Amniotic epithelial cell (primary cell): ENCODE data around the gene TXLNB.
A peak's percentile ranks its signal among the peaks of the same experiment; 100 is the strongest.

Experiments used
- DNase-seq: peaks from one replicate; pipeline ENCODE4 v3.0.0-alpha.2; 2010; ENCODE audit warnings: low read depth

TXLNB gene

DNA sequence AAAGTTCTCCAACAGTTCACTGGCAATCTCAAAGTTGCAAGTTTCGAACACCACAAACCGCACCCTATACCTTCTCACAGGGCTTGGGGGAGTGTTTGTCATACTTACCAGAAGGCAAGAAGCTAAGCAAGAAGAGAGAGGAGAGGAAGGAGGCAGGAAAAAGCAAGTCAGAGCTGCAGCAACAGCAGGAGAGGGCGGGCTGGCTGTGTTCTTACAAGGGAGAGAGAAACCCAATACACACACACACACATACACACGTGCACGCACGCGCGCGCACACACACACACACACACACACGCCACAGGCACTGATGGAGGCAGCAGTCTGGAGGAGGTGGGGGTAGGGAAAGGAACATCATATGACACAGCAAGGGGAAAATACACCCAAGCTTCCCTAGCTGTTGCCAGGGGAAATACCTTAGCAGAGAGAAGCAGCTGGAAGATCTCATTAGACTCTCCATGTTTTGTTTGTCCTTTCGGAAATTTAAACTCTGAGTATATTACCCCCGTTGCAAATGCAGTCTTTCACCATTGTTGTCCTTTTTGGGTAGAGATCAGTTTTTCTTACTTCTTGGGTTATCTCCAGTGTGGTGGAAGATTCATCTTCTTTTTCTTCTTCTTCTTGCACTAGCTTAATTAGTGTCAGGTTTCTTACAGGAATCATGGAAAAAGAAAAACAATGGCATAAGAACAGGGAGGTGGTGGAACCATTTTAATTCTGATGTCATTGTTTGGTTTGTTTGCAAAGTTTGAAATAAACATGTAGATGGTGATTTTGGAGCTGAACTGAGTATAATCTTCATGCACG, at the start of gene TXLNB:
TXLNB (minus strand) TSS at position 186 of the 807 bp plus-strand sequence. CDS start 3,099 bp downstream, outside the sequence.
- peak; percentile 54 for DNase-seq

DNA sequence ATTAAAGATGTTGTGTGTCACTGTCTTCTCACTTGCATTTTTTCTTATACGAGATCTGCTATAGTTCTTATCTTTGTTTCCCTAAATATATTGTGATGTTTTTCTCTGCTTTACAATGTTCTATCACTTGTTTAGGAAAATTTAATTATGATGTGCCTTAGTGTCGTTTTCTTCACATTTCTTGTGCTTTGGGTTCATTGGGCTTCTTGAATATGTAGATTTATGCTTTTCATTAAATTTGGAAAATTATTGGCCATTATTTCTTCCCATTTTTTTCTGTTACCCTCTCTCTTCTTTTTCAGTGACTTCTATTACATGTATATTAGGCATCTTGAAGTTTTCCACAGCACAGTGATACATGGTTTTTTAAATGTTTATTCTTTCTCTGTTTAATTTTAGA, 49.3 kb upstream of the TXLNB start:
- DNase-seq: no peak

DNA sequence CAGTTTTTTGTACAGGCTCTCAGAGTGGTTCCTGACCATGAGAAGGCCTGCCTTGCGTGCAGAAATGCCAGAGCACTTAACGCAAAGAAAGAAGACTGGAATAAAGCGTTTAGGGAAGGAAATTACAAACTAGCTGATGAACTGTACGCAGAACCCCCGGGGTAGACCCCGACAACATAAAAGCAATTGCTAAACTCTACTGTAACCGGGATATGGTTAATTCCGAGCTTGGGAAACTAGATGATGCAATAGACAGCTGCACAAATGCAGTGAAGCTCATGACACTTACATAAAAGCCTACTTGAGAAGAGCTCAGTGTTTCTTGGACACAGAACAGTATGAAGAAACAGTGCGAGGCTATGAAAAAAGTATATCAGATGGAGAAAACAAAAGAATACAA, 47.0 kb upstream of the TXLNB start:
- DNase-seq: peak; percentile 72

DNA sequence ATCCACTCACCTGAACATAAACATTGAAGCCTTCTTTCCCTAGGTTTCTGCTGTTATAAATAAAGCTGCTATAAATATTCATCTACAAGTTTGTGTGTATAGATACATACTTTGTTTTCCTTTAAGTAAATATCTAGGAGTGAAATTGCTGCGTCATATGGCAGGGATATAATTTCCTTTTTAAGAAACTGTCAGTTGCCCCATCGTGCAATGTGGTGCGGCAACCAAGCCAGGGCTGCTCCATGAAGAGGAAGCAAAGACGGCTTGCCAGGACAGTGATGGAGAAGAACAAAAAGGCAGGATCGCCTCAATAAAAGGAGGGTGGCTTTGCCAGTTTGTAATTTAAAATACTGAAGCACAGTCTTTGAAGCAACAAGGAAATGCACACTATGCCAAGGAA, 46.0 kb upstream of the TXLNB start:
- DNase-seq: no peak

DNA sequence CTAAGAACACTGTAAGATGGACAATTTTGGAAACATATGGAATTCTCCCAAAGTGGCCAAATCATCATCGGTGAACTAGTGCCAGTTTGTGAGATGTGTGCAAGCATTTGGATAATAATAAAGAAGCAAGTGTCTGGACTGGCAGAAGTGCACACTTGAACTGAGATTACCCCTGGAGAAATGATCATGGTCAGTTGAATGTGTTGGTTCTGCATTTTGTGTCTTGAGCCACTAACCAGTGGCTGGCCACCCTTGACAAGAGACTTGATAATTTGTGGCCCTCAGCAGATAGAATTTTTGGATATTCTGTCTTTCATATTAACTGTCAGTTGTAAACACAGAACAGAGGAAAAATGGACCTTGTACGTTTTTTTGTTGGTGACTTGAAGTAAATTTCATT, 45.2 kb upstream of the TXLNB start:
- DNase-seq: no peak

DNA sequence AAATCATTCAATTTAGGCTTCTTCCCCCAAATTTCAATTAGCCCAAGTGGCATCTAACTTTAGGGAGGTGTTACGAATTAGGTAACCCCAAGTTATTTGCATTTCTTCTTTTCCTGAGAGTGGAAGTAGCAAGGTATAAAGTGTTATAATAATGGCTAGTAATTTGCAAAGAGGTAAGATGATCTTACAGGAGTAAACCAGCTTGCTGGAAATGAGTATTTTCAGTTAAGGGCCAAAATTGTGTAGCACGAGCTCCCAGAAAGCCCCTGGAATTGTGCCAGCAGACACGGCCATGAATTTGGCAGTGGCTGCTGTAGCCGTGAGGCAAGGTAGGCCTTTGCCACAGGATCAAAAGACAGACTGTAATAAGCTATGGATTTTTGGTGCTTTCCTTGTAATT, 44.7 kb upstream of the TXLNB start:
- DNase-seq: no peak

DNA sequence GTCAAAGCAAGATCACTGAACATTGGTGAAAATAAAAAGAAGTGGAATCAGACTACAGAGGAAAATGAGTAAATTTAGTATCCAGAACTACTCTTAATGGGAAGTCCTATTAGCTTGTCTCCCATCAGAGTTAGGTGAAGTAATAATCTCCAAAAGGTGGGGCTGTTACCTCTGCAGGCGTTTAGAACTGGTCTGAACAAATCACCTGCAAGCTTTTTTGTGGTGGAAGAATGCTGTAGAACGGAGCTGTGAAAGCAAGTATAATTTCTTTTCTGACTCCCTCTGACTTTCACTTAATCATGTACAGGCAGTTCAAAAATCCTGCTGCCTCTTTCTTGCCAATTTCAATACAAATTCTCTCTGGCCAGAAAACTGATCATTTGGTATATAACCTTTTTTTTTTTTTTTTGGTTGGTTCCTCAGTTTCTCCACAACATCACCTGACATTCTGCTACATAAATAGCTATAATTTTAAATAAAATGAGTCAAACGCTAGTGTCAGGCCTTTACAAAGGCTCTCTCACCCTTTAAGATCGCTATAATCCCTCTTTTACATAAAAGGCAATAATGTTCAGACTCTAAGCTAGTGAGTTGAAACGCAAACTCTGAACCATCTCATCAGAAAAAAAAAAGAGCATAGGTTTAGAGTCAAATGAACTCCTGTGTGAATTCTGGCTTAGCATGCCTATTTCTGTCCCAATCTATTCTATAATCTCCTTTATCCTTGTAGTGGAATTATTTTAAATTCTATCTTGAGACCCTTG, 43.8 kb upstream of the TXLNB start:
- DNase-seq: no peak

DNA sequence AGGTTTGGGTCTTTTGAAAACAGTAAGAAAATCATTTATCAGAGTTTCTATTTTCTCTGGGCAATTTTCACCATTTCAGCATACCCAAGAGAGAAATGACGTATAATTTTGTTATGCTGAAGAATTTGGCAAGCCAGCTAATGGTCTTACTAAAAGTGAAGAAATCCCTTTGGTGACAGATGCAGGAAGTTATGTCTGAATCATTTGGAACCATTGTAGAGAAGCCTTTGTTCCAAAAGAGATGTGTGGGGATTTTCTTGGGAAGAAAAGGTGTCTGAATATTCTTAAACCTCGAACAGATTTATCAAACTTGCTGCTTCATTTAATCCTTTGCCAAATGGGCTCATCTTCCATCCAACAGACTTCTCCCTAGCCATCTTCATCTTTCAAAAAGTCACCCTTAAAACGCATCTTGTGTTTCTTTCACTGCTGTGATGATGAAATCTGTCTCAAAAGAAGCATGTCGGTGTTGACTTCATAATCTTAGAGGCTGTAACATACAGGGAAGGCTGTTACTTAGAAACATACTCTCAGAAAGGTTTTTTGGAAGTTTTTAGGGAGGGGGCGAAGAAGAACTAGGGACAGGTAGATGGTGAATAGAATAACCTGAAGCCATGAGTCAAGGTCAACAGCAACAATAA, 43.1 kb upstream of the TXLNB start:
- peak; percentile 93 for DNase-seq

DNA sequence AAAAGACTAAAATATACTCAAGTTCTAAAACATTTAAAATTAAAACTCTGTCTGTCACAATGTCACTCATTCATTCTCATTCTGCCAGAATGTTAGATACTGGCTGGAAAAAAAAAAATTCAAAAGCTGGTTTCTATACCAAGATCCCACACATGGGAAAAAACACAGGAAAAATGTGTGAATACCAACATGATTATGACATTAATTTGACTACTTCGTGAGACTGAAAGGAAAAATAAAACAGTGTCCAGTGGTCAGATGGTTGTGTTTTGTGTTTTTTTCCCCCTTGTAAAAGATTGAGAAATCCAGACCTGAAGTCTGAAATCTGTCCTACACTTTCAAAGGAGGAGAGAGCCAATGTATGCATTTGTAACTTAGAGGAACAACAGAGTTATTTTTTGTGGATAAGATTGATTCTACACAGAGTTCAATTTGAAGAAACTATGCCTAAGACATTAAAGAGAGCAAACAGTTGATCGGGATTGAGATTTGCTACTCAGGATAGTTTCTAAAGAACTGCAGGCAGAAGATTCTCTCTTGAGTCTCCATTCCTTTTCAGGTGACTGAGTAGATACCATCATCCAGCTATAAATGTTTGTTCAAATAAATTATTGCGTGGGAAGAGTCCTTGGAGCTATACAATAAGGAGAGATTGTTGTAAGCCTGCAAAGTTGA, 39.2 kb upstream of the TXLNB start:
- DNase-seq: peak; percentile 20

DNA sequence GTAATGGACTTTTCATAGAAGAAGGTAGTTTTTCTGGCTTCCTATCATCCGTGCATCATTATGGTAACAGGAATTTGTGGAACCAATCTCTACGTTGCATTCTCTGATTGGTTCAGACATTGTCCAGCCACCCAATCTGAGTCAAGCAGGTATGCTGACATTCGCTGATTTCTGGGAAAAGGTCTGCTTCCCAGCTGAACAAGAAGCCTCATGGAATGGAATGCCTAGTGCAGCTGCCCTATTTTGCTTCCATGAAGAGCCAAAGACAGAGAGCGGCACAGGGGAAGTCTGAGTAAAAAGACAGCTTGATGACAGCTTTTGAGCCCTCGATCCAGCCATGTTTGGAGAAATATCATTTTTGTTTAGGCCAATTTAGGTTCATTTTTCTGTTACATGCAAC, 38.5 kb upstream of the TXLNB start:
- DNase-seq: no peak

DNA sequence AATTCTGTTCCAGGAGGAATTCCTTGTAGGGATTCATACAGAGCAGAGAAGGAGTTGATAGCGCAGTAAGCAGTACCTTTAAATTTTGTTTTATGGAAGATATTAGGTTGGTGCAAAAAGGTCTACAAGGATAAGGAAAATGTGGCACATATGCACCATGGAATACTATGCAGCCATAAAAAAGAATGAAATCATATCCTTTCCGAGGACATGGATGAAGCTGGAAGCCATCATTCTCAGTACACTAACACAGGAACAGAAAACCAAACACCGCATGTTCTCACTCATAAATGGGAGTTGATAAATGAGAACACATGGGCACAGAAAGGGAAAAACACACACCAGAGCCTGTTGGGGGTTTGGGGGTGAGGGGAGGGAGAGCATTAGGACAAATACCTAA, 37.4 kb upstream of the TXLNB start:
- DNase-seq: no peak

DNA sequence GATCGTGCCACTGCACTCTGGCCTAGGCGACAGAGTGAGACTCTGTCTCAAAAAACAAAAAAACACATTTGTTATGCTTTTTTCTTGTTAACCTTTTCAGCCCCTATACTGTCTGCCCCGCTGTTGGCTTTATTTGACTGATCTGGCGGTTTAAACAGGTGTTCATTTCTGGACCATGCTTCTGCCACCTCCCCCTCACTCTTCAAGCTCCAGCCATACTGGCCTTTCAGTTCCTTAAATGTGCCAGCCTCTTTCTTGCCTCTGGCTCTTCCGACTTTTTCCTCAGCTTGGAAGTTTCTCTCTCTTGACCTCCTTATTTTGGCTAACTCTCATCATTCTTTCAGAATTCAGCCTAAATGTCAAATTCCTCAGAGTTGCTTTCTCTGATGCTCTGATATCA, 35.2 kb upstream of the TXLNB start:
- no peak for DNase-seq

DNA sequence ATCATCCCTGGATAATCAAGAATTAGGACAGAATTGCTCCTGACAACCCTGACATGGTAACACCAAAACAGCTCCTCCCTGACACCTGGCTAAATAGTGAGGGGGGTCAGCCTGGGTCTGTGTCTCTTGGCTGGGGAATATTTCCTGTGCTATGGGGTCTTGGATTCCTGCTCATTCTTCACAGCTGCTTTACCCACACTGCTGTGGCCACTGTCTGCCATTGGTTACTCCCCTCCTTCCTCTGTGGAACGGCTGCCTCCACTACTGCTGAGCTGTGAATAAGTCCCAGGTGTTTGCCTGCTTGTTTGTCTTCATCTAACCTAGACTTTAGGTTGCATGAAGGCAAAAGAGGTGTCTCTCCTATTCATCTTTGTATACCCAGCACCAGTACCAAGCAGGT, 33.9 kb upstream of the TXLNB start:
- no peak for DNase-seq

DNA sequence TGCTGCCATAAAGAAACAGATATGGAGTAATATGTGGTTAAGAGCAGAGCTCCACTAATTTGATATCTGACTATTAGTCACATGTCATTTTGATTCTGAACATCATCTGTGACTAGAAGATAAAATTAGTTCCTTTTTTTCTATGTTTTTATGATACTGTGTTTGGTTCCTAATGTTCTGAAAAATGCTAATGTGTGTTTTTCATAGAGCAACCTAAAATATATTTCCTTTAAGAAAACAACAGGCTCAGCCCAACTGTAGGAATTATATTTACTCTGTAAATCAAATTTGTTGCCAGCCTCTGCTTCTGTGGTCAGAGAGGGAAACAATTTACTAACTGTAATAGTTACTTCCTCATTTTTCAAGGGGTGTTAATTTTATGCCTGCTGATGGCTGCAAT, 33.3 kb upstream of the TXLNB start:
- DNase-seq: no peak

DNA sequence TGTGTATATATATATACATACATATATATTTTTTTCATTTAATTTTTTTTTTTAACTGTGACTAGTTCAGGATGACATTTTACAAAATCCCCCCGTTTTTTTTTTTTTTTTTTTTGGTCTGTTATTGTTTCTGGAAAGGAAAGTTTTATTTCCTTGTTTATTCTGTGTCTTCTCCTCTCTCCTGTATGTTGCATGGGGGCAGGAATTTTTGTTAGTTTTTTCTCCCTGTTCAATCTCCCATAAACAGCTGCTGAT, 32.4 kb upstream of the TXLNB start:
- no peak for DNase-seq

DNA sequence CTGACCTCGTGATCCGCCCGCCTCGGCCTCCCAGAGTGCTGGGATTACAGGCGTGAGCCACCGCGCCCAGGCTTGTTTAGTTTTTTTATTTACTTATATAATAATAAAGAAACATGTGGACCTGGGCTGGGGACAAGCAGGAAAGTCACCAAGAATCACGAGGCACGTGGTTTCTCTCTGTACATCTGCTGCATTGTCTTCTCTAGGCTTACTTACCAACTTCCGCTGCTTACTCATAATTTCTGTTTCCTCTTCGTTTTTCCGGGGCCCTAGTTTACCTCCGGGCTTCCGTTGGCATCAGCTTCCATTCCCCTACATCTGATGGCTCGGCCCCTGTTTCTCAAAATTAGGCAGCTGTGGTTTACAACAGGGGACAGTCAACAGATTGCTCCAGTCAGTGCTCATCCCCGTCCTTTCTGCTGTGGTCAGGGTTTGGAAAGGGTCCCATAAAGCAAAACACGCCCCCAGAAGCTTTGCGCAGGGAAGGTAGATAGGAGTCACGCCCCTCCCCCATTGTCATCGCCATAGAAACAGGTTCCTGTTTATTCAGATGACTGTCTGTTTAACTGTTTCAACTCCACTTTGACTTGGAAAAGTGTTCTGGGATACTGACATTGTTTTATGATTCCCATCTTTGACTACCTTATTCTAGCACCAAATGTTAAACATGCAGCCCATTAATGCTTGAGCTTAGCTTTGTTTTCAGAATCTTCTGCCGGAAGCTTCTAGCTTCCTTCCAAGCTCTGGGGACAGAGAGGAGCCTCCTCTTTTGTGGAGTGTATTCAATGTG, 31.9 kb upstream of the TXLNB start:
- peak; percentile 68 for DNase-seq

DNA sequence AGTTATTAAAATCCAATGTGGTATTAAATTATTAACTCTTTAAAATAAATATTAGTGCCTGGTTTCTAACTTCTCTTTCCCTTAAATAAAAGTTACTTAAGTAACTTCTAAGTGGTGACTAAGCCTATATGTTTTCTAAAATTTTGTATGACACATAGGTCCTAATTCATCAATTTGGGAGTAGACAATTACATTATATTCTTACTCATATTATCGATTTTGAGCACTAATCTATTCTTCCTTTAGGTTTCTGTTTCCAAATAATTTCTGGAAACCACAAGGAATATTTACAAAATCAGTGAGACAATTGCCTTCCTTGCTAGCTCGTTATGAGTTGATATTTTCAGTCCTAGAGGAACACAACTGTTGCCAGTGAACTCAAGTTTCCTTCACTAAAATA, 28.3 kb upstream of the TXLNB start:
- DNase-seq: no peak

DNA sequence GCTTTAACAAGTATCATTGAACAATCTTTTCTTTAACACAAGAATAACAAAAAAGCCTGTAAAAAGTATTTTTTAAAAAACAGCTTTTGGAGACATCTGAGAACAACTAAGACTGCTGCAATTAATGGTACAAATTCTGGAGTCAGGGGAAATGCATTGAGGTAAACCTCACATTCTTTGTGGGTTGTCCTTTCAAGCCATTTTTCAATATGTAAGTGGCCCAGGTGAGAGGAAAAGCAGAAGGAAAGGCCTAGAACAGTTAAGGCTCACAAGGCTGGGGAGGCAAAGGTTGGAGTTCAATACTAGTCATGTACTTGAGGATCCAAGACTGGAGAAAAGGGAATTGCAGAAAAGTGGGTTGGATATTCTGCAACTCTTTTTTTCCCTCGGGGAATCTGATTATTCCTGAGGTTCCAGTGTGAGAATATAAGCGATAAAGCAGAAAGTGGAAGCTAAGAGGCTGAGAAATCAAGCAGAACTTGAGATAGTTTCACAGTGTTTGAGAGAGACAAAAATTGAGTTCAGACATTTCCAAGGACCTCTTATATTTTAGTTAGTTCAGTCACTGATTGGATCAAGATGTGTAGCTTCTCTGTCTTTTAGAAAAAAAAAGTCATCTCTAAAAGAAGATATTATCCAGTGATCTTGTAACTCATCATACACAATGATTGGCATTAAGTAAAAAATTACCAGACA, 25.0 kb upstream of the TXLNB start:
- no peak for DNase-seq

DNA sequence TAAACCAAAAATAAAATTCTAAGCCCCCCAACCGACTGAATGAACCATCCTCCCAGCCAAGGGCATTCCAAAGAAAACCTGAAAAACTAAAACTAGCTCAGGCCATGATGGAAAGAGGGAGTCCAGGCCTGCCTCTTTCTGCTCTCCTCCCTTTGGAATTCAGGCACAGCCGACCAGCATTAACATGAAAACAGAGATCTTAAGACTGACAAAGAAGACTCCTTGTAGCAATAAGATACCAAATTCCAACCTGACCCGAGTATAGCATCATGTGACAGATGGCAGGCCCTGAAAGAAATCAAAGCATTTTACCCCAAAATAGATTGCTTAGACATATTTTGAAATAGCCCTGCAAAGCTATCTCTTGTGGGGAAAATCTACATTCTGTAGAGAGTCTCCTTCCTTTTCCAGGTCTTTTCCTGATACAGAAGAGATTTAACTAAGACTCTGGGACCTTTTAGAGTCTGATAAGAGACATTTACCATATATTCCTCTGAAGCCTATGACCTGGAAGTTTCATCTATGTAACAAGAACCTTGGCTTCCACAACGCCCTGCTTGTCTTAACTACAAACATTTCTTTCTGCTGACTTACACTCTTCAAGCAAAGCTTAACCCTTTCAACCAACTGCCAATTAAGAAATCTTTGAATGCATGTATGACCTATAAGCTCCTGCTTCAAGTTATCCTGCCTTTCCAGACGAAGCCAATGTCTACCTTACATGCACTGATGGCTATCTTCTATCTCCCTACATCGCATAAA, 22.2 kb upstream of the TXLNB start:
- peak; percentile 10 for DNase-seq

DNA sequence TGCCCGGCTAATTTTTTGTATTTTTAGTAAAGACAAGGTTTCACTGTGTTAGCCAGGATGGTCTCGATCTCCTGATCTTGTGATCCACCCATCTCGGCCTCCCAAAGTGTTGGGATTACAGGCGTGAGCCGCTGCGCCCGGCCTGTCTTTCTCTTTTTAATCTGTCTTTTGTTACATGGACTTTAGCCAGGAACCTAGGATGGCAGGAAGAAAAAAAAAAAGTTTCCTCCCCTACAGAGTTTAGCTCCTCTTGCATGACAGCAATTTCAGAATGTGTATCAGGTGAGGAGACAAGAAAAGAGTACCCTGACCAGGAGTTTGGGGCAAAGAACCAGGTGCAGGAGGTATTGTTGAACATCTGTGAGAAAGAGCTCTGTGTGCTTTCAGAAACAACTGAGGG, 21.4 kb upstream of the TXLNB start:
- DNase-seq: no peak

DNA sequence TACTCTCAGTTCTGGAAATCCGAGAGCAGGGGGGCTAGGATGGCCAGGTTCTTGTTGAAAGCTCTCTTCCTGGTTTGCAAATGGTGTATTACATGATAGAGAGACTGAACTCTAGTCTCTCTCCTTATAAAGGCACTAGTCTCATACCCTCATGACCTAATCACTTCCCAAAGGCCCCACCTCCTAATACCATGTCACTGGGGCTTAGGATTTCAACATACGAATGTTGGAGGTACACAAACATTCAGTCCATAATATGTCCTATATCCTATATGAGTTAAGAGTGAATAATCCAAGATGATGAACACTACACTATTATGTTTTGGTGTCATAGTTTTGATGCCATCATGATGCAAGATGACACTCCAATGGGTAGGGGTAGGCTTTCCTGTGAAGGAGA, 20.0 kb upstream of the TXLNB start:
- DNase-seq: peak; percentile 17
